GM12801 (cell line): ENCODE data around the gene SLC9A4.

Experiments used
- CTCF ChIP-seq: IDR thresholded peaks from one replicate; pipeline ENCODE4 v1.5.1; 2011; ENCODE audit warnings: control low read depth; ENCODE audit not compliant: insufficient read length; ENCODE audit errors: extremely low read depth

The SLC9A4 gene

DNA sequence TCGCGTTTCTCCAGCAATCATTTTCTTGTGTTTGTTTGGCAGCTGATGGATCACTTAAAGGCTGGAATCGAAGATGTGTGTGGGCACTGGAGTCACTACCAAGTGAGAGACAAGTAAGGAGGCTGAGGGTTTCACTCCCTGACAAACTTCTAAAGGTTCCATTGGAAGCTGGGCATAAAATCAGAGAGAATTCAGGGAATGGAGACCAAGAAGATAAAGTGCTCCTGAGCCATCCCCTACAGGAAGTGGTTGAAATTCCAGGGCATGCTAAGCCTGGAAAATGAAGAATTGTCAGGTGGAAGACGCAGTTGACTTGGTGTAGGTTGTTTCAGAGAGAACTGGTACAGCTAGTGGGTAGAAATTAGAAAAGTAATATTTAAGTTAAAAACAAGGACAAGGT, 39.1 kb downstream of the SLC9A4 start:
- no peak for TF ChIP-seq CTCF

GRCh38 chr2:102513355-102513939, 40.4 kb downstream of the SLC9A4 start:
- no peak for TF ChIP-seq CTCF

- TF ChIP-seq CTCF, result no peak
These were observed 41.2 kb downstream of the SLC9A4 start for GRCh38 chr2:102514061-102514785.

DNA sequence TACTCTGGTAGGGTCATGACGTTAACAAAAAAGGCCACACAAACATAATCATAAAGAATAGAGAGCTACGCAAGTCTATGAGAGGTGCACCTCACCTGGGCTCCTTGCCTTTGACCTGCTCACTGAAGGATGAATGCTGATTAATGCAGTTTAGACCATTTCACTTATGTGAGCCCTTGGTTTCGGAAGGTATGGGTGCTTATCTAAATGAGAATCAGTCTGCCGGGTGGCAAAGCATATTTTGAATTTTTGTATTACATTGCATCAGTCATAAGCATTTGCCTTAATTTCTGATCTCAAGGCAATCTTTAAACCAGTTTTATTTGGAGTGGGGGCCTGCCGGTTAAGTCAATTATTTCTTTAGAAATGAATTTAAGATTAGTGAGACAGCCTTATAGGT, 42.8 kb downstream of the SLC9A4 start:
- TF ChIP-seq CTCF, result no peak

- TF ChIP-seq CTCF, result no peak
These were observed 45.1 kb downstream of the SLC9A4 start for GRCh38 chr2:102518170-102518569.

DNA sequence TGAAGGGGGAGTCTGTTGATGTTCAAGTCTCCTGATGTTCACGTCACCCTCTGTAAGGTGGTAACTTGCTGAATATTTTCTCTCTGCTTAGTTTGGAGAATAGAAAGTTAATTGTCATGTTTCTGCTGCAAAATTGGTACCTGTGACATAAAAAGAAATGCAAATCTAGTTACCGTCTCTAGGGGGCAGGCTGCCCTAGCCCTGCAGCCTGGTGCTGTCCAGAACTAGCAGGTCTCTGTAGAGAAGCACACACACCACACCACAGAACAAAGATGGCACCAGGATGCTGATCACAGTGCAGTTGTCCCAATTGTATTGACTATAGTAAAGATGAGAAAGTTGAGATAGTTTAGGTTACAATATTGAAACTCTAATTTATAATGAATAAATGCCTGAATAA, 47.0 kb downstream of the SLC9A4 start:
- TF ChIP-seq CTCF, result no peak

- TF ChIP-seq CTCF, result no peak
These were observed 47.8 kb downstream of the SLC9A4 start for GRCh38 chr2:102520801-102521200.

GRCh38 chr2:102522162-102522561, 49.1 kb downstream of the SLC9A4 start:
- no peak for TF ChIP-seq CTCF
